T47D (cell line): ENCODE results near the gene PAK1IP1.
"Not testable (repeated sequence)": the region's sequence is repeated elsewhere in the genome, so short reads cannot be mapped to it uniquely, and the experiment has no call there.

Experiments
- DNase-seq, 2 experiments: peaks; one replicate each; pipeline versions ENCODE4 v3.0.0 to v3.0.0-alpha.2; 2011 to 2012; ENCODE audit warnings: low read depth in 1 of 2, low spot score in 1 of 2
- JUND ChIP-seq: IDR thresholded peaks from 2 replicates; pipeline ENCODE4 v1.6.1; 2012; ENCODE audit warnings: low read depth
- in situ Hi-C: cut with HindIII; loops from 2 replicates; pipeline ENCODE4 v1.10.0; 2016; ENCODE audit warnings: low sequenced_read_pairs, low pct_unique_long_range_greater_than_20kb

The PAK1IP1 gene

GRCh38 chr6:10694302-10695085 is at the start of gene PAK1IP1, which contains the start of gene C6orf52:
Gene PAK1IP1, plus strand, starts transcription at chr6:10694972. Its CDS starts 14 bp downstream, at chr6:10694986.
Gene C6orf52, minus strand, starts transcription at chr6:10694616. Its CDS starts 7,066 bp downstream, at chr6:10687550.
- peak; percentile 76 to 95 for DNase-seq
- TF ChIP-seq JUND, result 0 out of 2 replicates have a peak, but pooled peaks have one; percentile 37
- in situ Hi-C loops, result no loop called here

GRCh38 chr6:10655508-10656055 is 39.2 kb upstream of the PAK1IP1 start:
- in situ Hi-C loops, result no loop called here
- TF ChIP-seq JUND, result no peak
- DNase-seq, result no peak

- in situ Hi-C loops, result no loop called here
- no peak for TF ChIP-seq JUND
- no peak for DNase-seq
These were observed 35.7 kb upstream of the PAK1IP1 start for GRCh38 chr6:10658910-10659698.

GRCh38 chr6:10659699-10660348 is 34.9 kb upstream of the PAK1IP1 start:
- DNase-seq, result no peak
- TF ChIP-seq JUND, result no peak
- in situ Hi-C loops, result no loop called here

GRCh38 chr6:10660431-10661191 is 34.2 kb upstream of the PAK1IP1 start:
- in situ Hi-C loops, result not testable (repeated sequence)

GRCh38 chr6:10662207-10662606 is 32.6 kb upstream of the PAK1IP1 start:
- DNase-seq, result no peak
- in situ Hi-C loops, result no loop called here
- no peak for TF ChIP-seq JUND

More at GRCh38 chr6:10660431-10661191, 34.2 kb upstream of the PAK1IP1 start:
- not testable (repeated sequence) for DNase-seq

GRCh38 chr6:10662742-10663141 is 32.0 kb upstream of the PAK1IP1 start:
- no peak for TF ChIP-seq JUND

GRCh38 chr6:10665595-10665994 is 29.2 kb upstream of the PAK1IP1 start:
- DNase-seq, in situ Hi-C loops: not testable (repeated sequence)

More at GRCh38 chr6:10662742-10663141, 32.0 kb upstream of the PAK1IP1 start:
- no peak for DNase-seq
- in situ Hi-C loops, result no loop called here

GRCh38 chr6:10668126-10668917 is 26.4 kb upstream of the PAK1IP1 start:
- in situ Hi-C loops, result no loop called here
- no peak for DNase-seq
- no peak for TF ChIP-seq JUND

- in situ Hi-C loops, result no loop called here
- no peak for DNase-seq
- no peak for TF ChIP-seq JUND
These were observed 18.4 kb upstream of the PAK1IP1 start for GRCh38 chr6:10676403-10676802.

- in situ Hi-C loops, result no loop called here
- no peak for TF ChIP-seq JUND
- DNase-seq, result no peak
These were observed 16.3 kb upstream of the PAK1IP1 start for GRCh38 chr6:10678456-10678855.

- in situ Hi-C loops, result no loop called here
- no peak for DNase-seq
- no peak for TF ChIP-seq JUND
These were observed 13.0 kb upstream of the PAK1IP1 start for GRCh38 chr6:10681795-10682194.
